Right cardiac atrium (tissue), 5 donors: Measurements from ENCODE around the gene CLEC4G. TPM values are rescaled to one million over a fixed set of nuclear protein-coding genes. Genes with fewer than 3 reads are reported as not detected.

Experiments
- ATAC-seq, 2 donors: fragments of 200-7000 bp; cut with Tn5 transposase; one replicate each; pipeline versions ENCODE4 v1.8.0 to v1.9.1; 2020; ENCODE audit warnings: moderate library complexity in 2 of 2, mild to moderate bottlenecking in 1 of 2
- DNase-seq, 3 donors: peaks; one replicate each; pipeline ENCODE4 v3.0.0-alpha.2; 2020
- H3K27ac ChIP-seq: one replicate; pipeline ENCODE4 v1.5.1; 2013; ENCODE audit warnings: mild to moderate bottlenecking, low read length, control low read depth, moderate library complexity
- H3K27me3 ChIP-seq: one replicate; pipeline ENCODE4 v1.6.1; 2013; ENCODE audit not compliant: control insufficient read depth, insufficient read depth
- H3K4me1 ChIP-seq: one replicate; pipeline ENCODE4 v1.6.1; 2013; ENCODE audit warnings: low read length; ENCODE audit not compliant: control insufficient read depth, insufficient read depth
- H3K4me3 ChIP-seq: one replicate; pipeline ENCODE4 v1.5.1; 2013; ENCODE audit warnings: low read length, control low read depth
- H3K9me3 ChIP-seq: one replicate; pipeline ENCODE4 v1.6.1; 2013; ENCODE audit warnings: low read length; ENCODE audit not compliant: control insufficient read depth
- WGBS: extraction: QIAGEN DNeasy Blood & Tissue Kit; methylation state at CpG from one replicate; pipeline ENCODE4 v1.1.7; 2013; 5-methylcytosine and 5-hydroxymethylcytosine counted together
- intact Hi-C, 4 donors: fragments of 100-400 bp; cut with DNase I; formaldehyde crosslinking; loops; one replicate each; pipeline versions ENCODE4 v1.11.0 to v1.14.0; 2022 to 2023
- long read RNA-seq, 4 donors: library from polyadenylated mRNA; unstranded; transcript quantifications; one replicate each; pipeline ENCODE4 v2.0.0, GENCODE V29; 2020 to 2021
- polyA plus RNA-seq: library from polyadenylated mRNA; stranded (reverse); fragments of 200-250 nt; gene quantifications from one replicate; pipeline ENCODE4 v1.2.3, GENCODE V29; 2013
- total RNA-seq, 4 donors: library from RNA; stranded (reverse); fragmentation: NEBNext Ultra II Directional; extraction: Animal tissue kit (Norgen Biotek cat#: 25700); gene quantifications; one replicate each; pipeline ENCODE4 v1.2.1, GENCODE V29; 2021
- donor health status: healthy with polysubstance abuse.
- donor health status: DM: no; HTN: yes; CAD: no.
- donor health status: DM: no; HTN: no; CAD: no.
- donor health status: DM: no; HTN: yes; CAD: no; lungs with severe emphysema.
- donor health status: DM: yes; HTN: yes; CAD: no.

The CLEC4G gene
- total RNA-seq: 1 to 10 TPM in 2 of 4 donors, under 1 TPM in 2; 0.54 to 1.6 (median 1.1) TPM
- 0.32 TPM for polyA plus RNA-seq
- long read RNA-seq, donor 1, partial matches to known transcripts: 0 of 3 reads
- long read RNA-seq, donor 1, other reads (novel, unspliced or antisense): 2 of 3 reads
- long read RNA-seq, donor 2, partial matches to known transcripts: 0 of 1 reads
- long read RNA-seq, donor 2, other reads (novel, unspliced or antisense): 1 of 1 reads
- long read RNA-seq, donor 3, partial matches to known transcripts: 0 of 1 reads
- long read RNA-seq, donor 3, other reads (novel, unspliced or antisense): 1 of 1 reads
- long read RNA-seq, donor 4: 0 reads

GRCh38 chr19:7732045-7732444 lies at the start of gene CLEC4G:
CLEC4G (minus strand) TSS chr19:7732110; CDS start chr19:7732102, 8 bp downstream.
- Histone ChIP-seq H3K4me1 (no peaks in the 10 kb centered on the region), H3K27me3 (peaks cover 2% of the 10 kb centered on the region), H3K9me3 (no peaks in the 10 kb centered on the region), H3K4me3 (no peak within 1 kb of the TSS), H3K27ac (no peak within 1 kb of the TSS)
- ATAC-seq: no peak
- no peak for DNase-seq
- 49% methylated on average over 9 of the region's 9 CpGs for WGBS
- intact Hi-C loops: no loop called here

- H3K4me1 ChIP-seq: no peaks in the 10 kb centered on the region
- no peak for DNase-seq
- H3K9me3 ChIP-seq: no peaks in the 10 kb centered on the region
- no peak overlapping the region for H3K4me3 ChIP-seq
- 36% methylated on average over 12 of the region's 12 CpGs for WGBS
- H3K27ac ChIP-seq: no peak overlapping the region
- ATAC-seq: no peak
- intact Hi-C loops: no loop called here
- no peaks in the 10 kb centered on the region for H3K27me3 ChIP-seq
Observed at GRCh38 chr19:7781157-7781556, 49.2 kb upstream of the CLEC4G start.

- Histone ChIP-seq H3K4me1 (no peaks in the 10 kb centered on the region), H3K9me3 (no peaks in the 10 kb centered on the region), H3K27ac (no peak overlapping the region), H3K4me3 (no peak overlapping the region), H3K27me3 (no peaks in the 10 kb centered on the region)
- ATAC-seq: no peak
- DNase-seq: no peak
- WGBS: 70% methylated on average over 26 of the region's 26 CpGs
- intact Hi-C loops: no loop called here
Observed at GRCh38 chr19:7779631-7780486, 47.9 kb upstream of the CLEC4G start.

GRCh38 chr19:7778081-7778480 lies 46.2 kb upstream of the CLEC4G start:
- intact Hi-C loops: no loop called here
- Histone ChIP-seq H3K9me3 (no peaks in the 10 kb centered on the region), H3K27ac (no peak overlapping the region), H3K27me3 (no peaks in the 10 kb centered on the region), H3K4me1 (no peaks in the 10 kb centered on the region), H3K4me3 (no peak overlapping the region)
- 67% methylated on average over 5 of the region's 5 CpGs for WGBS
- no peak for DNase-seq
- no peak for ATAC-seq

- ATAC-seq (no peak), DNase-seq (no peak)
- intact Hi-C loops: no loop called here
- Histone ChIP-seq H3K4me1 (no peaks in the 10 kb centered on the region), H3K9me3 (no peaks in the 10 kb centered on the region), H3K4me3 (no peak overlapping the region), H3K27ac (no peak overlapping the region), H3K27me3 (no peaks in the 10 kb centered on the region)
- WGBS: 87% methylated on average over 9 of the region's 9 CpGs
Observed at GRCh38 chr19:7775761-7776160, 43.9 kb upstream of the CLEC4G start.

- no peak overlapping the region for H3K27ac ChIP-seq
- intact Hi-C loops: no loop called here
- no peaks in the 10 kb centered on the region for H3K9me3 ChIP-seq
- 64% methylated on average over 9 of the region's 9 CpGs for WGBS
- no peak for DNase-seq
- no peaks in the 10 kb centered on the region for H3K27me3 ChIP-seq
- H3K4me1 ChIP-seq: no peaks in the 10 kb centered on the region
- no peak for ATAC-seq
- no peak overlapping the region for H3K4me3 ChIP-seq
Observed at GRCh38 chr19:7773841-7774240, 41.9 kb upstream of the CLEC4G start.

GRCh38 chr19:7772752-7773291 lies 40.9 kb upstream of the CLEC4G start:
- H3K27ac ChIP-seq: no peak overlapping the region
- no peak overlapping the region for H3K4me3 ChIP-seq
- intact Hi-C loops: no loop called here
- no peaks in the 10 kb centered on the region for H3K27me3 ChIP-seq
- no peak for ATAC-seq
- DNase-seq: no peak
- H3K4me1 ChIP-seq: no peaks in the 10 kb centered on the region
- 35% methylated on average over 8 of the region's 8 CpGs for WGBS
- H3K9me3 ChIP-seq: no peaks in the 10 kb centered on the region

- Histone ChIP-seq H3K4me3 (no peak overlapping the region), H3K27ac (no peak overlapping the region), H3K9me3 (no peaks in the 10 kb centered on the region), H3K27me3 (no peaks in the 10 kb centered on the region), H3K4me1 (no peaks in the 10 kb centered on the region)
- intact Hi-C loops: no loop called here
- 71% methylated on average over 8 of the region's 8 CpGs for WGBS
- ATAC-seq: no peak
- no peak for DNase-seq
Observed at GRCh38 chr19:7771072-7771471, 39.2 kb upstream of the CLEC4G start.

- intact Hi-C loops: no loop called here
- Histone ChIP-seq H3K4me3 (no peak overlapping the region), H3K27ac (no peak overlapping the region), H3K4me1 (no peaks in the 10 kb centered on the region), H3K27me3 (no peaks in the 10 kb centered on the region), H3K9me3 (no peaks in the 10 kb centered on the region)
- 57% methylated on average over 2 of the region's 2 CpGs for WGBS
- no peak for ATAC-seq
- DNase-seq: no peak
Observed at GRCh38 chr19:7769171-7769570, 37.3 kb upstream of the CLEC4G start.

GRCh38 chr19:7767487-7767886 lies 35.6 kb upstream of the CLEC4G start:
- Histone ChIP-seq H3K4me1 (no peaks in the 10 kb centered on the region), H3K9me3 (no peaks in the 10 kb centered on the region), H3K27ac (no peak overlapping the region), H3K4me3 (no peak overlapping the region), H3K27me3 (no peaks in the 10 kb centered on the region)
- 71% methylated on average over 4 of the region's 4 CpGs for WGBS
- DNase-seq (no peak), ATAC-seq (no peak)
- intact Hi-C loops: no loop called here

GRCh38 chr19:7766535-7766934 lies 34.6 kb upstream of the CLEC4G start:
- Histone ChIP-seq H3K27me3 (no peaks in the 10 kb centered on the region), H3K4me3 (no peak overlapping the region), H3K4me1 (no peaks in the 10 kb centered on the region), H3K27ac (no peak overlapping the region), H3K9me3 (no peaks in the 10 kb centered on the region)
- 72% methylated on average over 11 of the region's 11 CpGs for WGBS
- DNase-seq (no peak), ATAC-seq (no peak)
- intact Hi-C loops: no loop called here
